Transverse colon (tissue), 4 donors: ENCODE measurements around the gene OARD1. TPM values are rescaled to one million over a fixed set of nuclear protein-coding genes. Genes with fewer than 3 reads are reported as not detected.

ENCODE experiments used
- DNase-seq: peaks from one replicate; pipeline ENCODE4 v3.0.0-alpha.2; 2019
- H3K27ac ChIP-seq, 4 donors: fragments of 200-600 bp; sonication (generic); 2 replicates each; pipeline ENCODE4 v1.5.1; 2016 to 2018; ENCODE audit warnings: inconsistent platforms in 4 of 4
- H3K27me3 ChIP-seq: fragments of 200-600 bp; sonication (generic); 2 replicates; pipeline ENCODE4 v1.5.1; 2017; ENCODE audit warnings: inconsistent platforms
- H3K36me3 ChIP-seq, 4 donors: fragments of 200-600 bp; sonication (generic); 2 replicates each; pipeline ENCODE4 v1.5.1; 2017 to 2019; ENCODE audit warnings: inconsistent platforms in 4 of 4
- H3K4me1 ChIP-seq, 4 donors: fragments of 200-600 bp; sonication (generic); 2 replicates each; pipeline ENCODE4 v1.5.1; 2017 to 2020; ENCODE audit warnings: inconsistent platforms in 4 of 4
- H3K4me3 ChIP-seq, 4 donors: fragments of 200-600 bp; sonication (generic); 1 replicate in 1 of 4; 2 replicates in 3 of 4; pipeline versions ENCODE4 v1.5.1 to v1.6.1; 2017 to 2019; ENCODE audit warnings: inconsistent platforms in 4 of 4
- H3K9me3 ChIP-seq, 2 donors: fragments of 200-600 bp; sonication (generic); 2 replicates each; pipeline ENCODE4 v1.5.1; 2017 to 2019; ENCODE audit warnings: inconsistent platforms in 2 of 2
- EP300 ChIP-seq: sonication (generic); formaldehyde crosslinking; IDR thresholded peaks from one replicate; pipeline ENCODE4 v1.6.1; 2017; ENCODE audit warnings: antibody characterized with exemption, low read depth
- POLR2A ChIP-seq: fragments of 450-650 bp; IDR thresholded peaks from one replicate; pipeline ENCODE4 v1.6.1; 2016; ENCODE audit warnings: antibody characterized with exemption, mild to moderate bottlenecking, moderate library complexity
- POLR2AphosphoS5 ChIP-seq, 3 donors: sonication (generic); formaldehyde crosslinking; IDR thresholded peaks; one replicate each; pipeline ENCODE4 v1.6.1; 2016; ENCODE audit warnings: antibody characterized with exemption in 3 of 3
- WGBS, 2 donors: methylation state at CpG; one replicate each; pipeline ENCODE4 v1.1.5; 2018; ENCODE audit warnings: low coverage in 1 of 2; 5-methylcytosine and 5-hydroxymethylcytosine counted together
- in situ Hi-C, 4 donors: fragments of 200-750 bp; cut with MboI; loops; one replicate each; pipeline versions ENCODE4 v1.15.0 to v1.15.1; 2017; ENCODE audit warnings: low sequenced_read_pairs in 3 of 4, low pct_ligation_motif_present in 1 of 4, low pct_unique_long_range_greater_than_20kb in 1 of 4
- intact Hi-C: fragments of 100-400 bp; cut with DNase I; formaldehyde crosslinking; loops from one replicate; pipeline ENCODE4 v1.15.1; 2023; ENCODE audit warnings: low total_unique reads
- total RNA-seq, 4 donors: library from RNA; depleted of rRNA; stranded (reverse); fragments of >200 nt; gene quantifications; one replicate each; pipeline ENCODE4 v1.1.0, GENCODE V29; 2016
- TF ChIP-seq, protein P1 (sequence below), 5 experiments: fragments of 200-600 bp in 3 of 5; fragments of 450-650 bp in 2 of 5; sonication (generic) in 3 of 5; IDR thresholded peaks; 1 replicate in 2 of 5; 2 replicates in 3 of 5; pipeline ENCODE4 v1.5.1; 2016 to 2017; ENCODE audit warnings: antibody characterized with exemption in 5 of 5, inconsistent platforms in 3 of 5, mild to moderate bottlenecking in 2 of 5, moderate library complexity in 1 of 5

Gene OARD1
- total RNA-seq, 4 donors from 2014 or later = 1.4 to 27.6 (median 13.7) TPM

DNA sequence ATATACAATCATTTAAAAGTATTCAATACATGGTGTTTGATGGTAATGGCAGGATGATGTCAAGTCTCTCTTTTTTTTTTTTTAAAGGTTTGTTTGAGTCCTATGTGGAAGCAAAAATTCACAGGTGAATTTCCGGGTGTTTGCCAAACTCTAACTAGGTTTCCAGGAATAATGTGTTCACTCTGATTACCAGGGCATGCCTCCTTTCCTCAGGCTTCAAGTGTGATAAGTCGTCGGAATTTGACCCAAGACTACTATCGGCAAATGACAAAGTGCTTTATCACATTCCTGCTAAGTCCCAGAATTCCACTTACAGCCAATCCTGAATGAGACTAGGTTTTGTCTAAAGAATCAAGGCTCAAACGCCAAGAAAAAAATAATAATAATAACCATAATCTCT is 7.3 kb downstream of the OARD1 start:
- Histone ChIP-seq H3K9me3 (no peaks in the 10 kb centered on the region), H3K4me3 (no peak overlapping the region), H3K27me3 (no peaks in the 10 kb centered on the region), H3K27ac (peak overlapping the region; percentile 66 to 76 (median 68)), H3K36me3 (peaks cover 0 to 12% (median 2%) of the 10 kb centered on the region in 4 donors), H3K4me1 (peaks cover 0 to 41% (median 23%) of the 10 kb centered on the region in 4 donors)
- intact Hi-C loops (loop anchor here (5.0 kb wide), 1 partner anchor 58 kb away; no protein-coding TSS in a partner anchor), in situ Hi-C loops (no loop called here)
- 53 to 58% methylated on average over 2 to 5 of the region's 5 CpGs for WGBS, 2 donors
- no peak for TF ChIP-seq EP300
- TF ChIP-seq POLR2AphosphoS5 (IDR thresholded peaks at IDR 0.05) = no peak
- no peak for TF ChIP-seq POLR2A
- TF ChIP-seq, protein P1, sequence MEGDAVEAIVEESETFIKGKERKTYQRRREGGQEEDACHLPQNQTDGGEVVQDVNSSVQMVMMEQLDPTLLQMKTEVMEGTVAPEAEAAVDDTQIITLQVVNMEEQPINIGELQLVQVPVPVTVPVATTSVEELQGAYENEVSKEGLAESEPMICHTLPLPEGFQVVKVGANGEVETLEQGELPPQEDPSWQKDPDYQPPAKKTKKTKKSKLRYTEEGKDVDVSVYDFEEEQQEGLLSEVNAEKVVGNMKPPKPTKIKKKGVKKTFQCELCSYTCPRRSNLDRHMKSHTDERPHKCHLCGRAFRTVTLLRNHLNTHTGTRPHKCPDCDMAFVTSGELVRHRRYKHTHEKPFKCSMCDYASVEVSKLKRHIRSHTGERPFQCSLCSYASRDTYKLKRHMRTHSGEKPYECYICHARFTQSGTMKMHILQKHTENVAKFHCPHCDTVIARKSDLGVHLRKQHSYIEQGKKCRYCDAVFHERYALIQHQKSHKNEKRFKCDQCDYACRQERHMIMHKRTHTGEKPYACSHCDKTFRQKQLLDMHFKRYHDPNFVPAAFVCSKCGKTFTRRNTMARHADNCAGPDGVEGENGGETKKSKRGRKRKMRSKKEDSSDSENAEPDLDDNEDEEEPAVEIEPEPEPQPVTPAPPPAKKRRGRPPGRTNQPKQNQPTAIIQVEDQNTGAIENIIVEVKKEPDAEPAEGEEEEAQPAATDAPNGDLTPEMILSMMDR (IDR thresholded peaks at IDR 0.05) = no peak
- no peak for DNase-seq

DNA sequence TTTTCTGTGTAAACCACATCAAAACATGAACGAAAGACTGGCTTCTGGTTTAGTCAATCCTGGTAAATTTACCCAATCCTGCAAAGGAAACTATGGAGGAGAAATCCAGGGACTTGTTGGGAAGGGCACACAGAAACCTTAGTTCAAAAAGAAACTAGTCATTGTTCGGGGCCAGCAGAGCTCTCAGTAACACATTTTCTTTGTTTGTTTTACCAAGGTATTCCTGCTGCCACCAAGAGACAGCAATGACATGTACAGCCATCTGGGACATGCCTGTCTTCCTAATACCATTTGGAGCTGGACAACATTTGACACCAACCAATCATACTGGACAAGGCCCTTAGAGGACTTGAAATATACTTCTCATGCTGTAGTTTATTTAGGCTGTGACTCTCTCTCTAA is 8.3 kb downstream of the OARD1 start:
- H3K4me3 ChIP-seq = no peak overlapping the region
- H3K9me3 ChIP-seq = no peaks in the 10 kb centered on the region
- peaks cover 0 to 8% (median 0%) of the 10 kb centered on the region in 4 donors for H3K36me3 ChIP-seq
- intact Hi-C loops = no loop called here
- in situ Hi-C loops = no loop called here
- peaks cover 0 to 41% (median 26%) of the 10 kb centered on the region in 4 donors for H3K4me1 ChIP-seq
- WGBS, 2 donors = 49 to 52% methylated on average over 2 of the region's 2 CpGs
- peak overlapping the region; percentile 66 to 76 (median 68) for H3K27ac ChIP-seq
- TF ChIP-seq, protein P1 (IDR thresholded peaks at IDR 0.05) = no peak
- TF ChIP-seq POLR2A (no peak), POLR2AphosphoS5 (IDR thresholded peaks at IDR 0.05) (no peak), EP300 (no peak)
- H3K27me3 ChIP-seq = no peaks in the 10 kb centered on the region
- no peak for DNase-seq

DNA sequence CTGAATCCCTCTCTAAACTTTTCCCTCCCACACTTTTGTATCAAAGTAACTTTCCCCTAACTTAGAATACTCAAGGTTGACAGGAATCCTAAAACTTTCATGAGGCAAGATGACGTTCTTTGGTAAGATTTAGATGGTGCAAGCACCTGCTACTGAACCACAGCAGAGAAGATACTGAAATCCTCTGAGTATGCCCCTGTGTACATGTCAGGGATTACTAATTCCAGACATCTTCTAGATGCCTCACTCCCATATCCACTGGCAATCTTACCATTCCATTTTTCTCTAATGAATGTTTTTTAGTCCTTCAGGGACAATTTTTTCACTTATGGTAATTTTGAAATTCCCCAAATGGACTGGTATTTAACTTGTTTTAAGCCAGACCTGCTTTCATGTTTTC is 10.1 kb downstream of the OARD1 start:
- Histone ChIP-seq H3K27me3 (no peaks in the 10 kb centered on the region), H3K27ac (no peak overlapping the region), H3K36me3 (peaks cover 0 to 4% (median 0%) of the 10 kb centered on the region in 4 donors), H3K9me3 (no peaks in the 10 kb centered on the region), H3K4me3 (no peak overlapping the region), H3K4me1 (peaks cover 0 to 45% (median 27%) of the 10 kb centered on the region in 4 donors)
- in situ Hi-C loops (no loop called here), intact Hi-C loops (no loop called here)
- 85 to 88% methylated on average over 1 of the region's 1 CpG for WGBS, 2 donors
- DNase-seq = no peak
- TF ChIP-seq EP300 (no peak), POLR2A (no peak), POLR2AphosphoS5 (IDR thresholded peaks at IDR 0.05) (no peak)
- TF ChIP-seq, protein P1 (IDR thresholded peaks at IDR 0.05) = no peak

DNA sequence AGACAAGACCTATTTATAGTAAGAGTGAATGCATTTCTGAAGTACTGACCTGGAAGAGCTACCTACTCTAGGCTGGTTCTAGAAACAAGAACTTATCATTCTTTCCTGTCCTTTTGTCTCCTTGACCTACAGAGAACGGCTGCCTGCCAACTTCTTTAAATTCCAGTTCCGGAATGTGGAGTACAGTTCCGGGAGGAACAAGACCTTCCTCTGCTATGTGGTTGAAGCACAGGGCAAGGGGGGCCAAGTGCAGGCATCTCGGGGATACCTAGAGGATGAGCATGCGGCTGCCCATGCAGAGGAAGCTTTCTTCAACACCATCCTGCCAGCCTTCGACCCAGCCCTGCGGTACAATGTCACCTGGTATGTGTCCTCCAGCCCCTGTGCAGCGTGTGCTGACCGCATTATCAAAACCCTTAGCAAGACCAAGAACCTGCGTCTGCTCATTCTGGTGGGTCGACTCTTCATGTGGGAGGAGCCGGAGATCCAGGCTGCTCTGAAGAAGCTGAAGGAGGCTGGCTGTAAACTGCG is 10.9 kb downstream of the OARD1 start:
- Histone ChIP-seq H3K9me3 (no peaks in the 10 kb centered on the region), H3K36me3 (peaks cover 0 to 4% (median 0%) of the 10 kb centered on the region in 4 donors), H3K4me3 (no peak overlapping the region), H3K27ac (no peak overlapping the region), H3K4me1 (peaks cover 0 to 38% (median 21%) of the 10 kb centered on the region in 4 donors), H3K27me3 (no peaks in the 10 kb centered on the region)
- DNase-seq = no peak
- WGBS, 2 donors = 69 to 94% methylated on average over 2 to 13 of the region's 13 CpGs
- intact Hi-C loops = no loop called here
- in situ Hi-C loops = no loop called here
- TF ChIP-seq, protein P1 (IDR thresholded peaks at IDR 0.05) = no peak
- no peak for TF ChIP-seq POLR2A
- TF ChIP-seq POLR2AphosphoS5 (IDR thresholded peaks at IDR 0.05) = no peak
- no peak for TF ChIP-seq EP300
